MG63 (cell line): ENCODE measurements around the gene CSTF1. TPM values are rescaled to one million over a fixed set of nuclear protein-coding genes. Genes with fewer than 3 reads are reported as not detected.

Experiments
- DNase-seq: peaks from one replicate; pipeline ENCODE4 v3.0.0-alpha.2; 2020
- H3K27me3 ChIP-seq: fragments of 250-450 bp; sonication (Bioruptor Pico); 2 replicates; pipeline ENCODE4 v1.5.1; 2020; ENCODE audit warnings: mild to moderate bottlenecking, moderate library complexity
- H3K36me3 ChIP-seq: fragments of 250-450 bp; sonication (Bioruptor Pico); 2 replicates; pipeline ENCODE4 v1.5.1; 2020; ENCODE audit warnings: mild to moderate bottlenecking, moderate library complexity
- H3K4me3 ChIP-seq: fragments of 250-450 bp; sonication (Bioruptor Pico); 2 replicates; pipeline ENCODE4 v1.5.1; 2020; ENCODE audit warnings: mild to moderate bottlenecking, moderate library complexity
- H3K9me3 ChIP-seq: fragments of 250-450 bp; sonication (Bioruptor Pico); 2 replicates; pipeline ENCODE4 v1.5.1; 2020; ENCODE audit warnings: mild to moderate bottlenecking, moderate library complexity
- total RNA-seq: library from RNA; depleted of rRNA; stranded (reverse); fragments of >200 nt; shearing (Covaris generic); gene quantifications from 2 replicates; pipeline ENCODE4 v1.2.3, GENCODE V29; 2014; ENCODE audit warnings: low replicate concordance

Gene CSTF1
- total RNA-seq, 1 experiment from 2014 or later = 68.6 TPM

DNA sequence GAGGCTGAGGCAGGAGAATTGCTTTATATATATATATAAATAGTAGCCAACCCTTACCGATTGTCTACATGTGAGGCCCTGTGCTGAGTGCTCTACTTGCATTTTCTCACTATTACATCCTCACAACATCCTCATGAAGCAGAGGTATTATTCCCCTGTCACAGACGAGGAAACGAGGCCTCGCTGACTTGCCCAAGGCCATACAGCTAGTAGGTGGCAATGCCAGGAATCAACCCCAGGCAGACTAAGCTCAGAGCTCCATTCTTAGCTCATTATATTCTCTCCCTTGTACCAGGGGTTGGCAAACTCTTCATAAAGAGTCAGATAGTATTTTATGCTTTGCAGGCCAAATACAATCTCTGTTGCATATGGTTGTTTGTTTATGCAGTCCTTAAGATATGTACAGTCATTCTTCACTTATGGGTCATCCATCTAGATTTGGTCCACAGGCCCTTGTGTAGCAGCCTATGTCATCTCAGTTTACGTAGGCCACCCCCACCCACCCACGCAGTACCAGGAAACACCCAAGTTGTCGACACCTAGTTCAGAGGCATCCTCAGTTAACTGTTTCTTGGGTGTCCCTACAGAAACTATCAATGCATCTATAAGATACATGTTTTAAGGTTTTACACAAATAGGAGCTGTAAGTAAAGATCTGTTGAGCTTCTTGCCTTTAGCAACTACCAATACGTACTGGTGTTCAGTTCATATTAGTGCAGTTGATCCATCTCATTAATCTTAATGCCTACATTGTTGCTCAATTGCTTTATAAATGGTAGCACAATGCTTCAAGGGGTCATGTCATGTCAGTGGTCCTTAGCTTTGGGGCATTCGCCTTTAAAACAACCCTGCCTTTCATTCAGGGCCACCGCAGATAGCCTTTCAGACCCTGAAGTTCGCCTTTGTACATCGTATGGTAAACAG lies 22.7 kb downstream of the CSTF1 start:
- H3K9me3 ChIP-seq = no peaks in the 10 kb centered on the region
- H3K36me3 ChIP-seq = peaks cover 8% of the 10 kb centered on the region
- DNase-seq = peak; percentile 91
- H3K4me3 ChIP-seq = no peak overlapping the region
- H3K27me3 ChIP-seq = no peaks in the 10 kb centered on the region

DNA sequence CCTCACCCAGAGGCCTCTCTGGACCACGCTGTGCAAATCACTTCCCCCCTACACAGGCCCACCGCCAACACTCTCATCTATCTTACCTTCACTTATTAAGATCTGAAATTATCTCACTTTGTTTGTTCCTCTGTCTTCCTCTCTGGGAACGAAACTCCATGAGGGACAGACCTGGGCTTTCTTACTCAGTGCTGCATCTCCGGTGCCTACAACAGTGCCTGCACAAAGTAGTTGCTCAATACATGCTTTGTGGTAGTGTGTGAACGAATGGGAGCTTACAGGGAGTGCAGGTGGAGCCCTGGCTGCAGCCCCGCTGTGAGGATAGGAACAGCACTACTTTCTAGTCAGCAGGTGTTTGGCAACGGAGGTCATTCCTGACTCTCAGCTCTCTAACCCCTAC lies 25.0 kb downstream of the CSTF1 start:
- no peak overlapping the region for H3K4me3 ChIP-seq
- no peaks in the 10 kb centered on the region for H3K27me3 ChIP-seq
- no peaks in the 10 kb centered on the region for H3K9me3 ChIP-seq
- DNase-seq = no peak
- H3K36me3 ChIP-seq = peaks cover 11% of the 10 kb centered on the region

- no peak for DNase-seq
- H3K4me3 ChIP-seq = no peak overlapping the region
- peaks cover 11% of the 10 kb centered on the region for H3K36me3 ChIP-seq
- H3K9me3 ChIP-seq = no peaks in the 10 kb centered on the region
- no peaks in the 10 kb centered on the region for H3K27me3 ChIP-seq
These were observed 25.5 kb downstream of the CSTF1 start for GRCh38 chr20:56417911-56418310.

GRCh38 chr20:56418385-56418861 lies 26.0 kb downstream of the CSTF1 start:
- H3K27me3 ChIP-seq = no peaks in the 10 kb centered on the region
- DNase-seq = no peak

DNA sequence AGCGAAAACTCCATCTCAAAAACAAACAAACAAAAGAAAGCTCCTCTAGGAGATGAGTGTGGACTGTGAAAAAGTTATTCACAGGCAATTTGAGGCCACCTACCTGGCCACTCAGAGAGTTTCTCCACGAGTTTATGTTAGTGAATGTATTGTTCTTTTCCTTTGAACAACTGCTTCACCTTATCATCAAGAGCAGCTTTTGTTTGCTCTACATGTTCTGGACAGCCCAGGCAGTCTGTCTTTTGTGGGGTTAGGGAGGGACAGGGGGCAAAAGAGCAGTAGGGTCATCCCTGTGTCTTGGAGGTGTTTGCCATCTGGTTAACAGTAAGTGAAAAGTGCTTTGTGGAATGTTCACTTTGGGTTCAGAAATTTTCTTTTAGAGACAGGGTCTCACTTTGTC lies 27.6 kb downstream of the CSTF1 start:
- no peak overlapping the region for H3K4me3 ChIP-seq
- H3K27me3 ChIP-seq = no peaks in the 10 kb centered on the region
- H3K36me3 ChIP-seq = peaks cover 8% of the 10 kb centered on the region; the same call in 1 of the 2 replicates
- no peak for DNase-seq
- H3K9me3 ChIP-seq = no peaks in the 10 kb centered on the region

More at GRCh38 chr20:56418385-56418861, 26.0 kb downstream of the CSTF1 start:
- Histone ChIP-seq H3K4me3 (no peak overlapping the region), H3K9me3 (no peaks in the 10 kb centered on the region), H3K36me3 (peaks cover 11% of the 10 kb centered on the region)

DNA sequence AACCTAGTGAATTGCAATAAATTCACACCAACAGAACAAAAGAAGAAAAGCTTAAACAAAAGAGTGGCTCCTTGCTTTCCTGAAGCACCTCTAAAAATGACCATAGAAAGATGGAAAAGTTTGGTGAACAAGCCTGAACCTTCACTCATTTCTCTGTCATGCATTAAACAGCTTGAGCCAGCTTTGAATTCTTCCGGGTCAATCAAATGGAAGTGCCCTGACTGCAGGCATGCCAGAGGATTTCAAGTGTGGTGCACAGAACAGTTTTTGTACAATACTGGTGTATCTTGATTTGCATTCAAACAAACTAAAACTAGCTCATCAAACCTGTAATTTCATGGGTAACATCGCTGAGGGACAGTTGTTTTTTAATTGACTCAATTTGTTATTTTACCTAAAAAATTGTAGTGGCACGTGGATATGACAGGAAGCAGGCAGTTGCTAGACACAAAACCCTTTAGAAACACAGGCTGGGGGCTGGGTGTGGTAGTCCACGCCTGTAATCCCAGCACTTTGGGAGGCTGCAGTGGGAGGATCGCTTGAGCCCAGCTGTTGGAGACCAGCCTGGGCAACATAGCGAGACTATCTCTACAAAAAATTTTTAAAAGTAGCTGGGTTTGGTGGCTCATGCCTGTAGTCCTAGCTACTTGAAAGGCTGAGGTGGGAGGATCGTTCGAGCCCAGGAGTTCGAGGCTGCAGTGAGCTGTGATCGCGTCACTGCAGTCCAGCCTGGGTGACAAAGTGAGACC lies 28.7 kb downstream of the CSTF1 start:
- Histone ChIP-seq H3K27me3 (no peaks in the 10 kb centered on the region), H3K36me3 (0 out of 2 replicates have a peak, but pooled peaks cover 4% of the 10 kb centered on the region), H3K9me3 (no peaks in the 10 kb centered on the region), H3K4me3 (no peak overlapping the region)
- DNase-seq = peak; percentile 18

DNA sequence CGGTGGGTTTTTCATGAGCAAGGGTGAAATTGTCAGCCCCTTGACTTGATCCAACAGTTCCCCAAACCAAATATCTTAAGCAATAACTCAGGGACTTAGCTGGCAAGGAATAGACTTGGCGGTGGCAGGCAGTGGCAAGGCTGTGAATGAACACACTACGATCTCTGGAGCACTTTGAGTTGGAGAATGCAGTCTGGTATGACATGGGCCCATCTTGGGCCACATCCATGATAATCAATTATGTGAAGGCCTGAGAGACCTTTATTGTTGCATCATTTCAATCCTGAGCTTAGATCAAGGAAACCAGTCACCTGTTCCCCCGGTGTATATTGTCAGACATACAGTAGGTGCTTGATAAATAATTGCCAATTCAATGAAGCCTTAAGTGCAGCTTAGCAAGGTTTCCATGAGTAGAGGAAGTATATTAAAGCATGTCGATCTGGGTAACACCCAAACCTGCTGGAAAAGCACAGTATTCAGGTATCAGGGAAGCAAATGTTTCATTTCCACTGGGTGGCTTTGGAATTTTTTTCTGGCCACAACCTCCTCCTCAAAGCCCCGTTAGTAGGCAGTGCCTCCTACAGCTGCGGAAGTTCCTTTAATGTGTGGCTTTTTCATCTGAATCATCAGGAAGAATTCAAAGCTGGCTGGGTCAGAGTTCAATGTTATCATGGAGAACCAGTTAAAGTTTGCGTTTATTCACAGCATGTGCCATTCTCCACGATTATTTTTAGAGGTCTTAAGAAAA lies 29.8 kb downstream of the CSTF1 start:
- 0 out of 2 replicates have a peak, but pooled peaks cover 4% of the 10 kb centered on the region for H3K36me3 ChIP-seq
- DNase-seq = peak; percentile 68
- no peaks in the 10 kb centered on the region for H3K27me3 ChIP-seq
- no peaks in the 10 kb centered on the region for H3K9me3 ChIP-seq
- H3K4me3 ChIP-seq = no peak overlapping the region

GRCh38 chr20:56422824-56423189 lies 30.4 kb downstream of the CSTF1 start:
- H3K36me3 ChIP-seq = 0 out of 2 replicates have a peak, but pooled peaks cover 4% of the 10 kb centered on the region
- no peaks in the 10 kb centered on the region for H3K27me3 ChIP-seq
- DNase-seq = no peak
- no peak overlapping the region for H3K4me3 ChIP-seq
- H3K9me3 ChIP-seq = no peaks in the 10 kb centered on the region

GRCh38 chr20:56423211-56423610 lies 30.8 kb downstream of the CSTF1 start:
- Histone ChIP-seq H3K27me3 (no peaks in the 10 kb centered on the region), H3K4me3 (no peak overlapping the region), H3K9me3 (no peaks in the 10 kb centered on the region), H3K36me3 (peaks cover 6% of the 10 kb centered on the region; the same call in 1 of the 2 replicates)
- DNase-seq = no peak

GRCh38 chr20:56423886-56424285 lies 31.4 kb downstream of the CSTF1 start:
- no peak for DNase-seq
- H3K27me3 ChIP-seq = no peaks in the 10 kb centered on the region
- H3K9me3 ChIP-seq = no peaks in the 10 kb centered on the region
- no peak overlapping the region for H3K4me3 ChIP-seq
- H3K36me3 ChIP-seq = peaks cover 6% of the 10 kb centered on the region; the same call in 1 of the 2 replicates

- Histone ChIP-seq H3K4me3 (no peak overlapping the region), H3K9me3 (no peaks in the 10 kb centered on the region), H3K36me3 (peaks cover 6% of the 10 kb centered on the region; the same call in 1 of the 2 replicates), H3K27me3 (no peaks in the 10 kb centered on the region)
- DNase-seq = no peak
These were observed 32.5 kb downstream of the CSTF1 start for GRCh38 chr20:56424931-56425330.

- Histone ChIP-seq H3K4me3 (no peak overlapping the region), H3K36me3 (peaks cover 2% of the 10 kb centered on the region; the same call in 1 of the 2 replicates), H3K9me3 (no peaks in the 10 kb centered on the region), H3K27me3 (no peaks in the 10 kb centered on the region)
- no peak for DNase-seq
These were observed 33.6 kb downstream of the CSTF1 start for GRCh38 chr20:56426026-56426425.

GRCh38 chr20:56426926-56427325 lies 34.5 kb downstream of the CSTF1 start:
- H3K4me3 ChIP-seq = no peak overlapping the region
- DNase-seq = no peak
- H3K9me3 ChIP-seq = no peaks in the 10 kb centered on the region
- H3K27me3 ChIP-seq = no peaks in the 10 kb centered on the region
- peaks cover 2% of the 10 kb centered on the region; the same call in 1 of the 2 replicates for H3K36me3 ChIP-seq

DNA sequence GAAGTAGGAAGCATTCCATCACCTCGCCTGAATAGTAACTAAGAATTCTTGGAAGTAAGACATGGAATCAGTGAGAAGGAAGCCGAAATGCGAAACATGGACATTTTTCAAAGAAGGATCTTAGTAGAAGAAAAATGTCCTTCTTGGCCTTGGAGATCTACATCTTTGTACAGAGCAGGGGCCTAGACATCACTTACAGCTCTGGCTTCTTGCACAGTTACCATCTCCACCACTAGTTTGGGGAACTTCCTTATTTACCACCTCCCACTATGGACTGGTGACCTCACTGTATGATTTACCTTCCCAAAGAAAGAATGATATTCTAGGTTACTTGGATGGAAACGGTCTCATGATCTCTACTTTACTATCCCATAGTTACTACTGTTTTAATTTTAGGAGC lies 35.4 kb downstream of the CSTF1 start:
- Histone ChIP-seq H3K36me3 (peaks cover 2% of the 10 kb centered on the region; the same call in 1 of the 2 replicates), H3K9me3 (no peaks in the 10 kb centered on the region), H3K27me3 (no peaks in the 10 kb centered on the region), H3K4me3 (no peak overlapping the region)
- DNase-seq = no peak

DNA sequence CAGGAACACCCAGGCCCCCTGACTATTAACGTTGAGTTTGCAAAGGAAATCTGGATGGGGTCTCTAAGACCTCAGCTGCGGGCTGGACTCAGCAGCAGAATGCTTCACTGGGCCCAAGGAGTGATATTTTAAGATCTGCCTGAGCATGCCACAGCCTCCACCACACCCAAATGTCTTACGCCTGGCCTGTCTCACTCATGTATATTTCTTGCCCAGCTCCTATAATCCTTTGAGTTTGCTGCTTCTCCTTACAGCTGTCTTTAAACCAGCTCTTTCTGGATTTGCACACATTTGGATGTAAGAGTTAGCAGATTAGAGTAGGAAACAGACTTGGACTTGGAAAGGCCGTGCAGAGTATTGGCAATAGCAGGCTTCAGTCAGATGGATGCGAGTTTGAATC lies 36.0 kb downstream of the CSTF1 start:
- Histone ChIP-seq H3K9me3 (no peaks in the 10 kb centered on the region), H3K27me3 (no peaks in the 10 kb centered on the region), H3K4me3 (no peak overlapping the region), H3K36me3 (peaks cover 2% of the 10 kb centered on the region; the same call in 1 of the 2 replicates)
- DNase-seq = no peak

DNA sequence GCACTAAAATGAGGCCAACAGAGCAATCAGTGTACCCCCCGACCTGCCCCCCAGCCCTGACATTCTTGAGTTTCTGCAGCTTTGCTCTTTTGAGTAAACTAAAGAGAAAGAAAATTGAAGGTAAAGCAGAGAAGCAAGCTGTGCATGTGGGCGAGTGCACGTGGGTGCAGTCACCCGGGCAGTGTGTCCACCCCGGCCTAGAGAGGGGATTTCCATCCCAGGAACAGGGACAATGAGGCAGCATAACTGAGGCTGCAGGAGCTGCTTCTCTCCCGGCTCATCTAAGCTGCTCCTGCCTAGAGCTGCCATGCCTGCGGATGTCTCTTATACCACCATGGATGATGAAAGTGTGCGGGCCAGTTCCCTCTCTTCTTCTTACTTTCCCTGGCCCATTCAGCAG lies 36.4 kb downstream of the CSTF1 start:
- peaks cover 2% of the 10 kb centered on the region; the same call in 1 of the 2 replicates for H3K36me3 ChIP-seq
- DNase-seq = no peak
- no peak overlapping the region for H3K4me3 ChIP-seq
- no peaks in the 10 kb centered on the region for H3K27me3 ChIP-seq
- H3K9me3 ChIP-seq = no peaks in the 10 kb centered on the region
